ENCODE results near the gene MED13.

DNA sequence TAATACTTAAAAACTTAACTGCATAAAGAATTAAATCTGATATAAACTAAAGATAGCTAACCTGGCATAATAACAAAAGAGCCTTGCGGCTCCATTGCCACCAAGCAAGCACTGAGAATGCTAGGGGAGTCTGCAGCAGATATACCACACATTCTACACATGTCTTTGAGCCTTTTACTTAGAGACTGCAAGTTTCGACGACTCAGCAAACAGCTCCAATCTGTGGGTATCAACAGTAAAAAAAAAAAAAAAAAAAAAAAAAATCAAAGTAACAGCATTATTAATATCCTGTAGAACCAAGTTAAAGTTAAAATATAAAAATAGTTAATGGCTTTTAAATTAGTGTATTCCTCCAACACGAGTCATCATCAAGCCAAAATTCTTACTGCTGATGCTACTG lies 109.5 kb downstream of the MED13 start:
- TF ChIP-seq, protein P1, sequence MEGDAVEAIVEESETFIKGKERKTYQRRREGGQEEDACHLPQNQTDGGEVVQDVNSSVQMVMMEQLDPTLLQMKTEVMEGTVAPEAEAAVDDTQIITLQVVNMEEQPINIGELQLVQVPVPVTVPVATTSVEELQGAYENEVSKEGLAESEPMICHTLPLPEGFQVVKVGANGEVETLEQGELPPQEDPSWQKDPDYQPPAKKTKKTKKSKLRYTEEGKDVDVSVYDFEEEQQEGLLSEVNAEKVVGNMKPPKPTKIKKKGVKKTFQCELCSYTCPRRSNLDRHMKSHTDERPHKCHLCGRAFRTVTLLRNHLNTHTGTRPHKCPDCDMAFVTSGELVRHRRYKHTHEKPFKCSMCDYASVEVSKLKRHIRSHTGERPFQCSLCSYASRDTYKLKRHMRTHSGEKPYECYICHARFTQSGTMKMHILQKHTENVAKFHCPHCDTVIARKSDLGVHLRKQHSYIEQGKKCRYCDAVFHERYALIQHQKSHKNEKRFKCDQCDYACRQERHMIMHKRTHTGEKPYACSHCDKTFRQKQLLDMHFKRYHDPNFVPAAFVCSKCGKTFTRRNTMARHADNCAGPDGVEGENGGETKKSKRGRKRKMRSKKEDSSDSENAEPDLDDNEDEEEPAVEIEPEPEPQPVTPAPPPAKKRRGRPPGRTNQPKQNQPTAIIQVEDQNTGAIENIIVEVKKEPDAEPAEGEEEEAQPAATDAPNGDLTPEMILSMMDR (conservative IDR thresholded peaks at IDR 0.05 in 1 of 2, IDR thresholded peaks at IDR 0.05 in 1 of 2; ENCODE audit: low read depth in 1 of 2, low read length in 2 of 2) = no peak
- TF ChIP-seq EZH2 (IDR thresholded peaks at IDR 0.05; ENCODE audit: low read length, missing control alignments) = no peak

All from fibroblast of lung (primary cell).